ENCODE data around the gene GPR176.

The GPR176 gene

DNA sequence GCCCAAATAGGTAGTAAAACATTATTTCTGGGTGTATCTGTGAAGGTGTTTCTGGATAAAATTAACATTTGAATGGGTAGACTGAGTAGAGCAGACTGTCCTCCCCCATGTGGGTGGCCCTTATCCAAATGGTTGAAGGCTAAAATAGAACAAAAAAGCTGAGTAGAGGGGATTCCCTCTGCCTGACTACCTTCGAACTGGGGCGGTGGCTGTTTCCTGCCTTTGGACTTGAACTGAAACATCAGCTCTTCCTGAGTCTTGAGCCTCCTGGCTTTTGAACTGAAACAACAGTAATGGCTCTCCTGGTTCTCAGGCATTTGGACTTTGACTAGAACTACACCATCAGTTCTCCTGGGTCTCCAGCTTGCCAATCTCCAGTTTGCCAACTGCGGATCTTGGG lies 4.4 kb upstream of the GPR176 start:
- no peak for TF ChIP-seq REST (IDR thresholded peaks at IDR 0.05; ENCODE audit: low read depth)
- no peak for TF ChIP-seq NFIC (IDR thresholded peaks at IDR 0.05)
- TF ChIP-seq CEBPB (IDR thresholded peaks at IDR 0.05): no peak
- no peak for TF ChIP-seq CREB1 (IDR thresholded peaks at IDR 0.05; ENCODE audit: low read depth)
- TF ChIP-seq TCF12 (IDR thresholded peaks at IDR 0.05; ENCODE audit: low read depth): no peak
- TF ChIP-seq ZBTB7A (IDR thresholded peaks at IDR 0.05; ENCODE audit: low read depth): no peak
- no peak for TF ChIP-seq YY1 (IDR thresholded peaks at IDR 0.05; ENCODE audit: low read depth)
- TF ChIP-seq RAD21 (IDR thresholded peaks at IDR 0.05; ENCODE audit: low read depth): no peak
- TF ChIP-seq USF1 (IDR thresholded peaks at IDR 0.05): no peak
- TF ChIP-seq EP300 (IDR thresholded peaks at IDR 0.05; ENCODE audit: borderline replicate concordance): no peak
- TF ChIP-seq TAF1 (IDR thresholded peaks at IDR 0.05; ENCODE audit: low read depth): no peak
- TF ChIP-seq MAX (IDR thresholded peaks at IDR 0.05): no peak
- no peak for TF ChIP-seq EGR1 (IDR thresholded peaks at IDR 0.05)
- no peak for TF ChIP-seq FOXM1 (IDR thresholded peaks at IDR 0.05; ENCODE audit: borderline replicate concordance, low read depth)
- TF ChIP-seq TEAD4 (IDR thresholded peaks at IDR 0.05): no peak

DNA sequence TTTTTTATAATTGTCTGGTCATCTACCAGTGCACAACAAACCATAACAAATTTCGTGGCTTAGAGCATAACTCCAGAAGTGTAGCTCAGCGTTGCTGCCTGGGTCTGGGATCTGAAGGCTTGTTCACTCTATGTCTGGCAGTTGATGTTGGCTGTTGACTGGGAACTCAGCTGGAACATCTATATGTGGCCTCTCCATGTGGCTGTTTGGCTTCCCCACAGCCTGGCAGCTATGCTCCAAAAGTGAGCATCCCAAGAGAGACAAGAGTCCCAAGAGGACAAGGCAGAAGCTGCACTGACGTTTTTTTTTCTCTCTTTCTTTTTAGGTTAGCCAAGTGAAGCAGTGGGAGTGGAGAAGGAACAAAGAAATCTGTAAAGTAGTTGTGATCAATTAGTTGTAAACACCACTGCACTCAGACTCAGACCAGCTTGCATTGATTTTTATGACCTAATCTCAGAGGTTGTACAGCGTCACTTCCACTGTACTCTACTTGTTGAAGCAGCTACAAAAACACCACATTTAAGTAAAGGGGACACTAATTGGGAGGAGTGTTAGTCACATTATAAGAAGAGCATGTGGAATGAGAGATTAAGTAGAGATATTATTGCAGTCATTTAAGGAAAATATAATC lies 2.5 kb upstream of the GPR176 start:
- TF ChIP-seq ZBTB7A (IDR thresholded peaks at IDR 0.05; ENCODE audit: low read depth): no peak
- TF ChIP-seq TEAD4 (IDR thresholded peaks at IDR 0.05): no peak
- no peak for TF ChIP-seq REST (IDR thresholded peaks at IDR 0.05; ENCODE audit: low read depth)
- TF ChIP-seq USF1 (IDR thresholded peaks at IDR 0.05): no peak
- no peak for TF ChIP-seq MAX (IDR thresholded peaks at IDR 0.05)
- no peak for TF ChIP-seq TCF12 (IDR thresholded peaks at IDR 0.05; ENCODE audit: low read depth)
- no peak for TF ChIP-seq TAF1 (IDR thresholded peaks at IDR 0.05; ENCODE audit: low read depth)
- TF ChIP-seq EP300 (IDR thresholded peaks at IDR 0.05; ENCODE audit: borderline replicate concordance): no peak
- no peak for TF ChIP-seq CEBPB (IDR thresholded peaks at IDR 0.05)
- TF ChIP-seq RAD21 (IDR thresholded peaks at IDR 0.05; ENCODE audit: low read depth): no peak

DNA sequence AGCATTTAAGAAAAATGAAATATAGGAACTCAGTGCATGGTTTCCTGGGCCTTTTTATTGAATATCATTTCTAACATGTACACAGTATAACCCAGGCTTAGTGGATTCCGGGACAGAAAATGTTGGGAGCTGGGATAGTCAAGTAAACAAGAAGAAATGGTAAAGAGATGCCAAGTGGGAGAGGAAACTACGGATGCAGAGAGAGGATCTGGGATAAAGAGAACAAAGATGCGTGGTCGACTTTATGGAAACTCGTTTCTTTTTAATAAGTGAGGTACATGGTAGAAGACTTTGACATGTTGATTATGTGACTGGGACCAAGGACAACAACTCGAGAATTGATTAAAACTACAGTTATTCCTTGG lies 1.2 kb upstream of the GPR176 start:
- TF ChIP-seq TCF12 (IDR thresholded peaks at IDR 0.05; ENCODE audit: low read depth): no peak
- TF ChIP-seq CREB1 (IDR thresholded peaks at IDR 0.05; ENCODE audit: low read depth): no peak
- TF ChIP-seq RAD21 (IDR thresholded peaks at IDR 0.05; ENCODE audit: low read depth): no peak
- no peak for TF ChIP-seq TEAD4 (IDR thresholded peaks at IDR 0.05)
- no peak for TF ChIP-seq MAX (IDR thresholded peaks at IDR 0.05)
- no peak for TF ChIP-seq CEBPB (IDR thresholded peaks at IDR 0.05)
- TF ChIP-seq EP300 (IDR thresholded peaks at IDR 0.05; ENCODE audit: borderline replicate concordance): no peak
- no peak for TF ChIP-seq ZBTB7A (IDR thresholded peaks at IDR 0.05; ENCODE audit: low read depth)
- no peak for TF ChIP-seq FOXM1 (IDR thresholded peaks at IDR 0.05; ENCODE audit: borderline replicate concordance, low read depth)
- no peak for TF ChIP-seq REST (IDR thresholded peaks at IDR 0.05; ENCODE audit: low read depth)
- no peak for TF ChIP-seq TAF1 (IDR thresholded peaks at IDR 0.05; ENCODE audit: low read depth)
- no peak for TF ChIP-seq USF1 (IDR thresholded peaks at IDR 0.05)
- no peak for TF ChIP-seq YY1 (IDR thresholded peaks at IDR 0.05; ENCODE audit: low read depth)
- no peak for TF ChIP-seq EGR1 (IDR thresholded peaks at IDR 0.05)
- no peak for TF ChIP-seq NFIC (IDR thresholded peaks at IDR 0.05)

Measured in Ishikawa (cell line).